Fibroblast of skin of right biceps (primary cell): ENCODE results near the gene SYT6.
"Not testable (repeated sequence)": the region's sequence is repeated elsewhere in the genome, so short reads cannot be mapped to it uniquely, and the experiment has no call there.

Source experiments
- DNase-seq: peaks from one replicate; pipeline ENCODE4 v3.0.0-alpha.2; 2013

Gene SYT6

GRCh38 chr1:114090738-114091505 is 62.7 kb downstream of the SYT6 start:
- peak; percentile 60 for DNase-seq

- DNase-seq, result no peak
Observed at GRCh38 chr1:114089502-114090138, 64.0 kb downstream of the SYT6 start.

- no peak for DNase-seq
Observed at GRCh38 chr1:114088392-114089299, 65.0 kb downstream of the SYT6 start.

DNA sequence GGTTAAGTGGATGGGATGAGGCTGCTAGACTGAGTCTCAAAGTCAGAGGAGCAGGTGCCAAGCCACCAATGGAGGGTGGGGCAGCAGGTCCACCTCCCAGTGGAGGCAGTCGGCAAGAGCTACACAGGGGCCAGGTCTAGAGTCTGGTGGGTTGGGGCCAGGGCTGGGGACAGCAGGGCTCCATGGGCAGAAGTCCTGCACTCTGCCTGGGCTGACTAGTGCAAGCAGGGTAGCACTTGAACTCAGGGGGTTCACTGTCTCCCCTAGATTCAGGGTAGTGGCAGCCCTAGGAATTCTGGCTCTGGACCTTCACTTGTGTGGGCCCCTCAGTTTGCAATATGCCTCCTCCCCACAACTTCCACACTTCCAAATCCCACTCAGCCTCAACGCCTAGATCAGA is 66.2 kb downstream of the SYT6 start:
- no peak for DNase-seq

DNA sequence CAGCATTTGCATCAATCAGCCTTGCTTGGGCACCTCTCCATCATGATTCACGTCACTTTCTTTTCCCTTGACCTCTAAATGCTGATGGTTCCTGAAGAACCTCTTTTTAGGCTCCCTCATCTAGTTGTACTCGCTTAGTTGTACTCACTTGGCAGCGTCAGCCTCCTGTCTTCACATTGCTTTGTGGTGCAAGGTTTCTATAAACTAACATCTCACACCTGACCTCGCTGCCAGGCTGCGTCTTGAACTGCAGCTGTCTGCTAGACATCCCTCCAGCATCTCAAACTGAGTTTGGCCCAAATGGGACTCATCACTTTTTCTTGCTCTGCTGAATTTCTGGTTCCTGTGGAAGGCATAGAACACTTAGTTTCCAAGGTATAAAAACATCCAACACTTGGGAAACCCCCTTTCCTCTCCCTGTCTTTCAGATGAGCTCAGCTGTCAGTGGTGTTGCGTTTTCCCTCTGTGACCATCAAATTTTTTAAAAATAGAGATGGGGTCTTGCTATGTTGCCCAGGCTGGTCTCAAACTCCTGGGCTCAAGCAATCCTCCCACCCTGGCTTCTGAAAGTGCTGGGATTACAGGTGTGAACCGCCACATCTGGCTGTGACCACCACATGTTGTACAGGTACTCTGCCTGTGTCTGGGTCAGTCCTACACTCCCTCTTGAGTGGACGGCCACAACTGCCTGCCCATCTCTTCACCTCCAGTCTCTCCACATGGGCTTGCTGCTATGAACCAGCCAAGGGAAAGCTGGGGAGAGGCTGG is 66.9 kb downstream of the SYT6 start:
- no peak for DNase-seq

- DNase-seq, result no peak
Observed at GRCh38 chr1:114082867-114083585, 70.6 kb downstream of the SYT6 start.

DNA sequence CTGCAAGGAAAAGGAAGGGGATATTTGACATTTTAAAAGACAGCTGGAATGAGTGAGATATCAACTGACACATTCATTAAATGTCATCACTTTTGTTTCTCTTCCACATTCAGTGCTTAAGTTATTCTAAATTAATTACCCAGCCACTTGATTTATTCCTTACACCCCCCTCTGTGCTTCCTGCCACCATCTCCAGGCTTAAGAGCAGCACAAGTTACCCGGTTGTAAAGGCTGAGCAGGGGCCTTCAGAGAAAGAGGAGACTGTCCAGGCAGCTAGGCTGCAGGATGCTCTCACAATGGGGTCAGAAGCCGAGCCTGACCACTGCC is 71.4 kb downstream of the SYT6 start:
- no peak for DNase-seq

GRCh38 chr1:114081437-114082303 is 72.0 kb downstream of the SYT6 start:
- DNase-seq, result no peak

DNA sequence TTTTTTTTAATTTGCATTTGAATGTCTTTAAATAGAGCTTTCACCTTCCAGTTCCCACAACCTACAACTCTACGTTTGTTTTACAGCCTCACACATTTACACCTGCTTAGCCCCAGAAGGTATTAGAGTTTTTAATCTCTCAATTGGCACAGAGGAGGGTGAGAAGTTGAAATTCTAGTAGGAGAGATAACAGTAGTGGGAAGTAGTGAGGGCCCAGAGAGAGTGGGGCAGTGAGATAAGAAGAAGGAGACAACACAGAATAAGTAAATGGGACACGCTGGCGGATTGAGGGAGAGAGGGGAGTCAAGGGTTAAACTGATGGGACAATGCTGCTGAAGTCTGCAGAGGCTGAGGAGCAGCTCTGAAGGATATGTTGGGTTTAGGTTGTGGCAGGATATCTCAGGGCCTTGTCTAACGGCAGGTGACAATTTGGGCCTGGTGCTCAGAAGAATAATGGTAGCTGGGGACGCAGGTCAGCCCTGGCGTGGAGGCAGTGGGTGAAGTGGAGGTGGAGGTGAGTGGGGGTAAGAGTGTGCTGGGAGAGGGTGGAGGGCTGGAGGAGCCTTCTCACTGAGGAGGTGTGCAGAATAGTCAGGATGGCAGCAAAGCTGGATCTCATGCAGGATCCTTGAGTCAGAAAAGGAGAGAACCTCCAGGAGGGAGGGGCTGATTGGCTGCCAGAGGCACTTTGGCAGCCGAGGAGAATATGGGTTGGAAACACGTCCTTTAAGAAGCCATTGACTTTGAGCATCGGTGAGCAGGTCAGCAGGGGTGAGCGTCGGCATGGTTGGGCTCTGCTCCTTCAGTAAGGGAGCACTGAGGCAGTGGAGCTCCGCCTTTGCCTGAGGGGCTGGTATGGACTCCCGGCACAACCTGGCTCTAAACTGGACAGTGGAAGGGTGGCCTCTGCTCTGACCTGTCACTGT is 72.9 kb downstream of the SYT6 start:
- DNase-seq, result no peak

GRCh38 chr1:114079596-114080190 is 74.0 kb downstream of the SYT6 start:
- DNase-seq, result no peak

DNA sequence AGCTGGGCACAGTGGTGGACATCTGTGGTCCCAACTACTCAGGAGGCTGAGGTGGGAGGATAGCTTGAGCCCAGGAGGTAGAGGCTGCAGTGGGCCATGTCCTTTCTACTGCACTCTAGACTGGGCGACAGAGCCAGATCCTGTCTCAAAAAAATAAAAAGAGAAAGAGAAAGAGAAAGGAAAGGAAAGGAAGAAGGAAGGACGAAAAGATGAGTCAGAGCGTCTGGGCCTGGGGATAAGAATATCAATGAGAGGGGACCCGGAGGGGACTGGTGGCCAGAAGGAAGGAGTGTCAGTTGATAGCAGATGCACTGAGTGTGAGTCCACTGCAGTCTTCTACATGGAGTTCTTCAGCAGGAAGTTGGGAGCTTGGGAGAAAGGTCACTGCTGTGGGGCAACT is 75.6 kb downstream of the SYT6 start:
- DNase-seq, result no peak

- DNase-seq, result no peak
Observed at GRCh38 chr1:114077188-114077587, 76.5 kb downstream of the SYT6 start.

- DNase-seq, result no peak
Observed at GRCh38 chr1:114076308-114076707, 77.4 kb downstream of the SYT6 start.

DNA sequence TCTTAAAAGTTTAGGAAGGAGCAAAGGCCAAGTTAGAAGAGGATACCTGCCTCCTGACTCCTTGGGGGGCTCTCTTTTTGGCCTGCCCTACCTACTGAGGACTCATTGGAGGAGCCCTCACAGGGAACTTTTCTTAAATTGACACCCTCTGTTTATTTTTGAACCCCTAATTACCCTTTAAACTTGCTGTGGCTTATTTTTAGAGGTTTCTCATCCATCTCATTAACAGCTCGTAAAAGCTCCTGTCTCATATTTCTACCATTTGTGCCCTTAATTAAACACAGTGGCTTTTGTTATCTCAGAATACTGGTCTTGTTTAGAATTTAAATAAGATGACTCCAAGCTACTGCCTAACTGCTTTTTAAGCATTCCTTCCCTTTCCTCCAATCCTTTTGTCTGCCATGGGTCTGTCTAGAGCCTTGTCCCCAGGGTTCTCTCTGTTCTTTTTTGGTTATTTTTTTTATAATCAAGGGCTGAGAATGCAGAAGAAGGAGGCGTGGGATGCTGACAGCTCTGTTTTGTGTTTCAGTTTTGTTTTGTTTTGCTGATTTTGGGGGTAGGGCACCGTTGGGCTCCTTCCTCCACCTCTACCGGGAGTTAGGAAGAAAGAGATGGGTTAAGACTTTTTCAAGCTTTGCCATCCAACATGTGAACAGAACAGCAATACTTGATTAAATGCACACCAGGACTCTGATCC is 78.0 kb downstream of the SYT6 start:
- no peak for DNase-seq

DNA sequence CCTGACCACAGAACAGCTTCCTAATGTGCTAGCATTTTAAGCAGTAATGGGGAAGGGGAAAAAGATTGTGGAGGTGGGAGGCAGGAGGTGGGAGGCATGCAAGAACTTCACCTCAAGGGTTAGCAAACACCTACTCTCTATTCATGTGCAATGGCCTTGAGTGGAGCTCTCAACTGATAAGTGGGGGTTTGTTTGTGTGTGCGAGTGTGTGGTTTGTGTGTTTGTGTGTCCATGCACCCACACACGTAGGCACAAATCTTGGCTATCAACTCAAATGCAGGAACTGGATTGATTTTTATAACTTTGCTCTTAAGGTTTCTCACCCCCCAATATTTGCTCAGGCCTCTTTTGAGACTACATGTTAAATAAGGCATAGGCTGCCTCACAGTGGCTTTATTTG is 78.6 kb downstream of the SYT6 start:
- DNase-seq, result no peak

DNA sequence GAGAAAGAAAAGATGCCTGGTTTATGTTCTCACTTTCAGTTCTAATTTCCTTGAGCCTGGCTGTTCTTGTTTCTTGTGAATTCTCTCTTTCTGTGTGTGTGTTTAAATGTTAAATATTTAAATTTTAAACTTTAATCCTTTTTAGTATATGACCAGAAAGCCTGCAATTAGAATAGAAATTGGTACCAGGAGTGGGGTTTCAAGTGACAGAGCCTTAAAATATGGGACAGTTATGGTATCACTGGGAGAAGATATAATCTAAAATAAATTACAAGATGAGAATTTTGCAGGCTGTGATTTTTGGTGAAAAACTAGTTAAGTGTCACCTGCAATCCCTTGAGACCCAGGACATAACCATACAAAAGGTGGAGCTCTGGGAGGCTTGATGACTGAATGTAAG is 81.4 kb downstream of the SYT6 start:
- no peak for DNase-seq

DNA sequence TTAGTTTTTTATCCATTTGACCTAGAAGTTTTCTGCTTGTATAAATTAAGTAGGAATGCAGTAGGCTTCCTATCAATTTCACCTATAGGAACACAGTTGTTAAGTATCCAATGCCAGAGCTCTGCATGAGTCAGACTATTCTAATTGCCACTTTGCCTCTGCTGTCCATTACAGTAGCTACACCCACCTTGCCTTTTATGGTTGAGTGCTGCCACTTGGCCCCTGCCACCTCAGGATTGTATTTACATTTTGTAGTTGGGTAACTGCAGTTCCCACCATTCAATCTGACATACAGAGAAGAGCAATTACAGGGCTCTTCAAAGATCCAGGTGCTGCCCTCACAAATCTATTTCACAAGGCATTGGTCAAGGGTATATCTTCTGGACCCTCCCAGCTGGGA is 83.9 kb downstream of the SYT6 start:
- DNase-seq, result not testable (repeated sequence)

- not testable (repeated sequence) for DNase-seq
Observed at GRCh38 chr1:114068684-114069083, 85.0 kb downstream of the SYT6 start.

DNA sequence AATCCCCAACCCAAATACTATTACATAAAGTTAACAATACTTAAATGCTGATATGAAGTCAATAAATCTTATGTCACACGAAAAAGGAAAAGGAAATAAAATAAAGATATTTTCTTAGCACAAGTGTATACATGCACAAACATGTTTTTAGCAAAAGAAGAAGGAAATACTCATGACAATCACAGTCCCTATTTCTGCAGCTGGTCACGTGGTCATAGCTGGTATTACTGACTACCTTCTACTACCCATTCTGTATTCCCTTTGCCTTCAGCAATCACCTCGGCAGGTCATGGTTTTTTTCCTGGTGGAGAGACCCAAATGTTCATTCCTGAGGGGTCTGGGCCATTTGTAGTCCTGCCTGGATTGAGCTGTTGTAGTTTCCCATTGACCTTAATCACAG is 88.0 kb downstream of the SYT6 start:
- not testable (repeated sequence) for DNase-seq
